ENCODE results near the gene DNM2. TPM values are rescaled to one million over a fixed set of nuclear protein-coding genes. Genes with fewer than 3 reads are reported as not detected.
A peak's percentile ranks its signal among the peaks of the same experiment; 100 is the strongest.

Gene DNM2
- total and polyA plus RNA-seq, 9 of the 15 experiments (the other 6 are each of a cell fraction or from before 2014, with no cell fraction given), result 2.2 to 161 (median 72.6) TPM

DNA sequence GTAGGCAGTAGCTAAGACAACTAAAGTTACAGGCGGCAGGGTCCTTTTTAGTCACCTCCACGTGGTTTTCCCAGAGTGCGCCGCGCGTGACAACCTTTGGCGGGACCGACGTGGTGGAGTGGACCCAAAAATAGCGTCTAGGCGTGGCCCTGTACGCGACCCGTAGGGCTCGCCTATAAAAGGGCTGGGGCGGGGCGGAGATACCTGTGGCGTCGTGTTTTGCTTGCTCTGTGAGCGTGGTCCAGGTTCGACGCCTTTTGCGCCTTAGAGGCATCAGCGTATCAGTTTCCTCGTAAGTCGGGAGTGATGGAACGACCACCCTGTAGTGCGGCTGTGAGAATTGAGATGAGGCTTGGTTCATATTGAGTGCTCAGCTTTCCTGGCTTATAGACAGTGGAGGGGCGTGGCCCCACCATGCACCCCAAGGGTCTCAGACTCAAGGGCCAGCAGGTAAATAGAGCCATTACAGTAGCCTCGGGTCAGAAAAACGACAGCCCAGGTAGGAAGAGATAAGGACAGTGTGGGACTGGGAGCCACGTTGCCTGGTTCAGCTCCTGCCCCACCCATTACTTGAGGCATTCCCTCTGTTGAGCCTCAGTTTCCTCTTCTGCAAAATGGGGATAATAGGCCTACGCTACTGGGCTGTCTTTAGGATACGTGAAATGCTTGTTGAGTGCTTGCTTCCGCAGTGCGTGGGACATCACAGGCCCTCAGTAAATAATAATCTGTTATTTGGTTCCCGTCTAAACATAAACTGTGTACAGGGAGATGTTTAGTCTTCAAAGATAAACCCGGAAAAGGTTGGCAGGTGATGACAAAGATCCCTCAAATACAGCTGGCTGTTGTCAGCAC lies 118.8 kb downstream of the DNM2 start (continued):
- TF ChIP-seq, protein P1, sequence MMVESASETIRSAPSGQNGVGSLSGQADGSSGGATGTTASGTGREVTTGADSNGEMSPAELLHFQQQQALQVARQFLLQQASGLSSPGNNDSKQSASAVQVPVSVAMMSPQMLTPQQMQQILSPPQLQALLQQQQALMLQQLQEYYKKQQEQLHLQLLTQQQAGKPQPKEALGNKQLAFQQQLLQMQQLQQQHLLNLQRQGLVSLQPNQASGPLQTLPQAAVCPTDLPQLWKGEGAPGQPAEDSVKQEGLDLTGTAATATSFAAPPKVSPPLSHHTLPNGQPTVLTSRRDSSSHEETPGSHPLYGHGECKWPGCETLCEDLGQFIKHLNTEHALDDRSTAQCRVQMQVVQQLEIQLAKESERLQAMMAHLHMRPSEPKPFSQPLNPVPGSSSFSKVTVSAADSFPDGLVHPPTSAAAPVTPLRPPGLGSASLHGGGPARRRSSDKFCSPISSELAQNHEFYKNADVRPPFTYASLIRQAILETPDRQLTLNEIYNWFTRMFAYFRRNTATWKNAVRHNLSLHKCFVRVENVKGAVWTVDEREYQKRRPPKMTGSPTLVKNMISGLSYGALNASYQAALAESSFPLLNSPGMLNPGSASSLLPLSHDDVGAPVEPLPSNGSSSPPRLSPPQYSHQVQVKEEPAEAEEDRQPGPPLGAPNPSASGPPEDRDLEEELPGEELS (CRISPR knock-in tag; IDR thresholded peaks at IDR 0.05; ENCODE audit: borderline replicate concordance), result peak; percentile 96
- TF ChIP-seq SRSF3 (IDR thresholded peaks at IDR 0.05; ENCODE audit: insufficient read depth, low read length) (no peak), ZNF695 (CRISPR knock-in tag; IDR thresholded peaks at IDR 0.05) (0 out of 2 replicates have a peak, but pooled peaks have one; percentile 68), GATAD2B (IDR thresholded peaks at IDR 0.05; ENCODE audit: borderline replicate concordance) (no peak), ZNF785 (CRISPR knock-in tag; IDR thresholded peaks at IDR 0.05) (no peak), NR2C2 (CRISPR knock-in tag; IDR thresholded peaks at IDR 0.05) (peak; percentile 91), NR2C2 (tag; IDR thresholded peaks at IDR 0.05) (peak; percentile 93), ZNF589 (CRISPR knock-in tag; IDR thresholded peaks at IDR 0.05; ENCODE audit: low read depth) (peak; percentile 96), ARID1B (IDR thresholded peaks at IDR 0.05) (no peak; the same call in 1 of the 2 replicates), ZNF12 (CRISPR knock-in tag; IDR thresholded peaks at IDR 0.05) (peak; percentile 91), CTBP1 (IDR thresholded peaks at IDR 0.05; ENCODE audit: borderline replicate concordance) (peak; percentile 65), NFIC (IDR thresholded peaks at IDR 0.05) (peak; percentile 65), NEUROD1 (IDR thresholded peaks at IDR 0.05; ENCODE audit: borderline replicate concordance, low read depth, low read length, partially characterized antibody) (peak; percentile 45), ZEB2 (IDR thresholded peaks at IDR 0.05) (peak; percentile 79), PHF20 (IDR thresholded peaks at IDR 0.05; ENCODE audit: partially characterized antibody) (peak; percentile 17), BCOR (IDR thresholded peaks at IDR 0.05) (peak; percentile 95)
- TF ChIP-seq, protein P2, sequence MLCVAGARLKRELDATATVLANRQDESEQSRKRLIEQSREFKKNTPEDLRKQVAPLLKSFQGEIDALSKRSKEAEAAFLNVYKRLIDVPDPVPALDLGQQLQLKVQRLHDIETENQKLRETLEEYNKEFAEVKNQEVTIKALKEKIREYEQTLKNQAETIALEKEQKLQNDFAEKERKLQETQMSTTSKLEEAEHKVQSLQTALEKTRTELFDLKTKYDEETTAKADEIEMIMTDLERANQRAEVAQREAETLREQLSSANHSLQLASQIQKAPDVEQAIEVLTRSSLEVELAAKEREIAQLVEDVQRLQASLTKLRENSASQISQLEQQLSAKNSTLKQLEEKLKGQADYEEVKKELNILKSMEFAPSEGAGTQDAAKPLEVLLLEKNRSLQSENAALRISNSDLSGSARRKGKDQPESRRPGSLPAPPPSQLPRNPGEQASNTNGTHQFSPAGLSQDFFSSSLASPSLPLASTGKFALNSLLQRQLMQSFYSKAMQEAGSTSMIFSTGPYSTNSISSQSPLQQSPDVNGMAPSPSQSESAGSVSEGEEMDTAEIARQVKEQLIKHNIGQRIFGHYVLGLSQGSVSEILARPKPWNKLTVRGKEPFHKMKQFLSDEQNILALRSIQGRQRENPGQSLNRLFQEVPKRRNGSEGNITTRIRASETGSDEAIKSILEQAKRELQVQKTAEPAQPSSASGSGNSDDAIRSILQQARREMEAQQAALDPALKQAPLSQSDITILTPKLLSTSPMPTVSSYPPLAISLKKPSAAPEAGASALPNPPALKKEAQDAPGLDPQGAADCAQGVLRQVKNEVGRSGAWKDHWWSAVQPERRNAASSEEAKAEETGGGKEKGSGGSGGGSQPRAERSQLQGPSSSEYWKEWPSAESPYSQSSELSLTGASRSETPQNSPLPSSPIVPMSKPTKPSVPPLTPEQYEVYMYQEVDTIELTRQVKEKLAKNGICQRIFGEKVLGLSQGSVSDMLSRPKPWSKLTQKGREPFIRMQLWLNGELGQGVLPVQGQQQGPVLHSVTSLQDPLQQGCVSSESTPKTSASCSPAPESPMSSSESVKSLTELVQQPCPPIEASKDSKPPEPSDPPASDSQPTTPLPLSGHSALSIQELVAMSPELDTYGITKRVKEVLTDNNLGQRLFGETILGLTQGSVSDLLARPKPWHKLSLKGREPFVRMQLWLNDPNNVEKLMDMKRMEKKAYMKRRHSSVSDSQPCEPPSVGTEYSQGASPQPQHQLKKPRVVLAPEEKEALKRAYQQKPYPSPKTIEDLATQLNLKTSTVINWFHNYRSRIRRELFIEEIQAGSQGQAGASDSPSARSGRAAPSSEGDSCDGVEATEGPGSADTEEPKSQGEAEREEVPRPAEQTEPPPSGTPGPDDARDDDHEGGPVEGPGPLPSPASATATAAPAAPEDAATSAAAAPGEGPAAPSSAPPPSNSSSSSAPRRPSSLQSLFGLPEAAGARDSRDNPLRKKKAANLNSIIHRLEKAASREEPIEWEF (CRISPR knock-in tag; IDR thresholded peaks at IDR 0.05), result peak; percentile 93; the same call in 1 of the 2 replicates
- TF ChIP-seq, protein P3, sequence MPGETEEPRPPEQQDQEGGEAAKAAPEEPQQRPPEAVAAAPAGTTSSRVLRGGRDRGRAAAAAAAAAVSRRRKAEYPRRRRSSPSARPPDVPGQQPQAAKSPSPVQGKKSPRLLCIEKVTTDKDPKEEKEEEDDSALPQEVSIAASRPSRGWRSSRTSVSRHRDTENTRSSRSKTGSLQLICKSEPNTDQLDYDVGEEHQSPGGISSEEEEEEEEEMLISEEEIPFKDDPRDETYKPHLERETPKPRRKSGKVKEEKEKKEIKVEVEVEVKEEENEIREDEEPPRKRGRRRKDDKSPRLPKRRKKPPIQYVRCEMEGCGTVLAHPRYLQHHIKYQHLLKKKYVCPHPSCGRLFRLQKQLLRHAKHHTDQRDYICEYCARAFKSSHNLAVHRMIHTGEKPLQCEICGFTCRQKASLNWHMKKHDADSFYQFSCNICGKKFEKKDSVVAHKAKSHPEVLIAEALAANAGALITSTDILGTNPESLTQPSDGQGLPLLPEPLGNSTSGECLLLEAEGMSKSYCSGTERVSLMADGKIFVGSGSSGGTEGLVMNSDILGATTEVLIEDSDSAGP (CRISPR knock-in tag; IDR thresholded peaks at IDR 0.05), result no peak
